ENCODE results near the gene CACNG4.

CACNG4 gene

DNA sequence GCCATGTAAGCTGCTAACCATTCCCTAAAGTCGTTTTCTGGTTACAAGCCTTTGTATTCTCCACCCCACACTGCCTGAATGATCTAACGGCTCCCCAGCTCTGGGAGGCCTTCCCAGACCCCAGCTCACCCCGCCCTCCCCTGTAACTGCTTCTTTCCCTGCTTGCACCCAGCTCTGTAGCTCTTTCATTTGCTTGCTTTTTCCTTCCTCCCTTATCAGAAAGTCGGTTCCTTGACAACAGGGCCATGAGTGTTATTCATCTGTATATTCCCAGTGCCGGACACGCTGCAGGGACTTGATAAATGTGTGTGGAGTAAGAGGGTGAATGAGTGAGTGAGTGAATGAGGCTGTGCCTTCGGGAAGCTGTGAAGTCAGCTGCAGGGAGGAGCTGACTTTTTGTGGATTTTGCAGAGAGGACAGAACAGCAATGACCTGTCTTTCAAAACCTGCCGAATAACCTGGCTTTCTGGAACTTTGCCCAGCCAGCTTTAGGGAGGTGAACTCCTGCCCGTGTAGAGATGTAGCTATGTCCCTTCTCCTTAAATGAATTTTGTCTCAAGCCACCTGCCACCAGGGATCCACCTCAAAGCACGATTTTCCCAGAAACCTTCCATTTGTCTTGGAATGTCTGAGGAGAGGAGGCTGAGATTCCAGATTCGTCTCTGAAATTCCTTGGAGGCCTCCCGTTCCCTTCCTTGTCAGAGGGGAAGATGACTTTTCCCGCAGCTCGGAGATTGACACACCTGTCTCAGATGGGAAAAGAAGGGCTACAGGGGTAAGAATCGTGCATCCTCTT is 20.0 kb upstream of the CACNG4 start:
- DNase-seq (ENCODE audit: low read depth) = no peak

DNA sequence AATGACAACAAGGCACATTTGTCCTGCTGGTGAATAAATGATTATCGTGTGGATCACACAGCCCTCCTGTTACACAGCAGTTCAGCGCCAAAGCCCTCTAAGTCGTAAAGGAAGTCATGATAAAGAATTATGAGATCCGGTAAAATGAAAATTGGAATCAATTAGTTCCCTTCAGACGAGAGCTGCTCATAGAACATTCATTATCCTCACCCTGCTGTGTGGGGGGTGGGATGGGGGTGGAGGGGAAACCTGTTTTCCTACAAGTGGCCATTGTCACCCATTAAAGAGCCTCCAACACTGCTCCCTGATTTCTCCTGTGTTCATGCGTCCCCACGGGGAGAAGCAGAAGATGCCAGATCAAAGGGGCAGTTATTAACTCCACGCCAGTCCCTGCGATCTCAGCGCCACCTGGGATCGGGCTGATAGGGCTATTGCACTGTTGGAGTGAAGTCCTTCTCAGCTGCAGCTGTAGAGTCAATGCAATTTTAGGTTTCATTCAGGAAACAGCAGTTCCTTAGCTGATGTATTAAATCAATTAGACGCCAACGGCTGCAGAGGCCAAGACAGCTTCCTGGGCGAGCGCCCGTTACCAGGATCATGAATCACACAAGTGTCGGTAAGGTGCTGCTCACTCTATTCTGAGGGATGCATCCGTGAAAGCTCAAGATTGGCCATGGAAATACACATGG is 19.2 kb upstream of the CACNG4 start:
- DNase-seq (ENCODE audit: low read depth) = no peak

DNA sequence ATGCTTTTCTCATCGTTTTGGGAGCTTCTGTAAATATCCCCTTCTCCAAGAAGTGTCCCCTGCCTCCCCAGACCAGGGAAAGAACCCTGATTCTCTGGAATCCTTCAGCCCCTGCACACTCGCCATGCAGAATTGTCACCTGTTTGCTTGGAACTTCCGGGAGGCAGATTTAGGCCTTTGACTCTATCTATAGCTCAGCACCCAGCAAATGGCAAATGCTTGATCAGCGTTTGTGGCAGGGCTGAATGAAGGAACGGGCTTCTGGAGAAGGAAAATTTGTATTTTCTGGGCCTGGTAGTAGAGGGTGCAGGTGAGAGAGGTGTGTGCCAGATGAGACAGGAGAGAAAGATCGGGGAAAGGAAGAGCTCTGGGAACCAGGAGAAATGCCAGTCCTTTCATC is 18.3 kb upstream of the CACNG4 start:
- DNase-seq (ENCODE audit: low read depth) = no peak

DNA sequence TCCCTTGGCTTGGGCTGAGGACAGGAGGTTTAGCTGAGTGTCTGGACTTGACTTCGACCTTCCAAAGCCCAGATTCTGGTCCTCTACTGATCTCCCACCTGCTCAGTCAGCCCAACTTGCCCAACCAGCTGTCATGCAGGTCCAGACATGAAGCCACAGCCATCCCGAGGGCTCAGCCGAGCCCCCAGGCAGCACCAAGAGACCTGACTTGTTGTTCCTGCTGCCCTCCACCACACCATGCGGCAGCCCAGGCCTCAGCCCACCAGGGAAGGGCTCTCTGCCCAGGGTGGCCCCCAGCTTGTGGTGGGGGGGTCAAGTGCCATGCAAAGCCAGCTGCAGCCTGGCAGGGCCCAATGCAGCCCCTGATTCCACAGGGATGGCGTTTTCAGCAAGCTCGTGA is 17.2 kb upstream of the CACNG4 start:
- DNase-seq (ENCODE audit: low read depth) = no peak

DNA sequence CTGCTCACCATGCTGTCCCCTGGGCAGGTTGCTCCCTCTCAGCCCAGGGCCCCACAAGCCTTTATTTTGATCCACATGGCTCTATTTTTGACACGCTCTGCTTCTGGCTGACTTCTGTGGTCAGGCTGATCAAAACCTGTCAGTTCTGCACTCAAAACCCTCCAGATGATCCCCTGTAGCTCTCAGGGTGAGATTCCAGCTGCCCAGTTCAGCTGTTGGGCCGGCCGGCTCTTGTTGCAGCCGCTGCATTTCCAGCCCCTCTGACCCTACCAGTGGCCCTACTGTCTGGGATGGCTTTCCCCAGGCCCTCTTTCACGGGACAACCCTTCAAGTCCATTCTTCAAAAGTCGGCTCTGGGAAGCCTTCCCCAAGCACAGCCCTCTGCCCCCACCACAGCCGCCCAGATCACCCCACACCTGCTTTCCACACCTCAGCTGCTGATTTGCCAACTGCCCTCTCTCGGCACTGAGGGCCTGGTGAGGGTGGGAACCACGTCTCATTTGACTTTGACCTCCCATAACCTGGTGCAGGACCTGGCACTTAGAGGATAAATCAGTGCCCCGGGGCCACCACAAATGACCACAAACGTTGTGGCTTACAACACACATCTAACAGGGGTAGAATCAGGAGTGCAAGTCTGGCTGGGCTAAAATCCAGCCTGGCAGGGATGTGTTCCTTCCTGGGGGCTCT is 16.3 kb upstream of the CACNG4 start:
- DNase-seq (ENCODE audit: low read depth) = no peak

DNA sequence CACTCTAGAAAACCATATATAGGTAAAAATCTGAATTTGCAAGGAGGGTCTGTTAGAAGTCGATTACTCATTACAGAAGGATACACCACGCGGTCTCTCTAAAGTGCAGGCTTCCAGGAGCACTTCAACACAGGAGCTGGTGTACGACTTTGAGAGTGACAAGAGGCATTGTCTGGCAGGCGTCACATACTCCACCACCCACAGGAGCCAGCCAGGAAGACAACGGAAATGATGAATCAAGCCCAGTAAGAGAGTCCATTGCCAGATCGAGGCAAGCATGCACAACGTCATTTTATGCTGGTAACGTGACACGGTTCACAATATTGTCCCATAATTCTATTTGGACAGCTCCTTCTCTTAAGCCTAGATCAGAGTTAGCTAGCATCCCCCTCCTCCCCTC is 15.0 kb upstream of the CACNG4 start:
- no peak for DNase-seq (ENCODE audit: low read depth)

DNA sequence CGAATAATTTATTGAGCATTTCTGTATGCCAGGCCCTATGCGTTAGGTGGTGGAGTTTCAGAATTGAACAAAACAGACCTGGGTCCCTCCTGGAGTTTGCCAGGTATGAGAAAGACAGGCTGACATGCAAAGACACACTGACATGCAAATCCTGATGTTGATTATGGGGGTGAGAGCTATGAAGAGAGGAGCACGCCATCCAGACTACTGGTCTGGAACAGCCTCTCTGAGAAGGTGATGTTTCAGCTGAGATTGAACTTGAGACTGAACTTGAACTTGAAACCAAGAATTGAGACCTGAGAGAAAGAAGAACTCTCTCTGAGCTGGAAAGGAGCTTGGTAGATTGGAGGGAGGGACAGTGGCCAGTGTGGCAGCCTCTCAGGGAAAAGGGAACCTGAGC is 14.2 kb upstream of the CACNG4 start:
- DNase-seq (ENCODE audit: low read depth) = no peak

DNA sequence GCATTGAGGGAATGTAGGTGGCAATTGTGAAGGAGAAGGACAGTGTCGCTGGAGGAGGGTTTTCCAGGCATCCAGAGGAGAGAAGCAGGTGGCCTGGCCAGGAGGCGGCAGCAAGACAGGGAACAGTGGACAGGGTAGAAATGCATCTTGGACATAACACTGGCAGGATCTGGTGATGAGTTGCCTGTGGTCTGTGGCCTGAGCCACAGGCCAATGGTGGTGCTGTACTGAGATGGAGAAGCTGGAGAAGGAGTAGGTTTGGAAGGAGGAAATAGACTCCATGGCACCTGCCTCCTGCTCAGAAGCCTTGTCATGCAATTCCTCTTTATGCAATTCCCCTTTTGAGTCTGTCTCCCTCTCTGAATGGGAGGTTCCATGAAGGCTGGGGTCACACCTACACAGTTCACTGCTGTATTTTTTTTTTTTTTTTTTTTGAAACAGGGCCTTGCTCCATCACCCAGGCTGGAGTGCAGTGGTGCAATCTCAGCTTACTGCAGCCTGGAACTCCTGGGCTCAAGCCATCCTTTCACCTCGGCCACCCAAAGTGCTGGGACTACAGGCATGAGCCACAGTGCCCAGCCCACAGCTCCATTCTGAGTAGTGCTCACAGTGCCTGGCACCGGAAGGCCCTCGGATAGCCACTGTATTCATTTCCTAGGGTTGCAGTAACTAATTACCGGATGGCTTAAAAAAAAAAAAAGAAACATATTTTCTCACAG is 13.5 kb upstream of the CACNG4 start:
- DNase-seq (ENCODE audit: low read depth) = no peak

DNA sequence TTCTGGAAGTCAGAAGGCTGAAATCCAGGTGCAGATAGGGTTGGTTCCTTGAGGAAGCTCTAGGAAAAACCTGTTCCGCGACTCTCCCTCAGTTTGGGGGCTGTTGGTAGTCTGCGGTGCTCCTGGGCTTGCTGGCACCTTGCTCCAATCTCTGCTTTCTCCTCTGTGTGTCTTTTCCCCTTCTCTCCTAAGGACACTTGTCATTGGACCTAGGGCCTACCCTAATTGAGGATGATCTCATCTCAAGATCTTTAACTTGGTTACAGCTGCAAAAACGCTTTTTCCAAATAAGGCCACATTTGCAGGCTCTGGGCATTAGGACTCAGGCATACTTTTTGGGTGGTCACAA is 12.9 kb upstream of the CACNG4 start:
- DNase-seq (ENCODE audit: low read depth) = no peak

DNA sequence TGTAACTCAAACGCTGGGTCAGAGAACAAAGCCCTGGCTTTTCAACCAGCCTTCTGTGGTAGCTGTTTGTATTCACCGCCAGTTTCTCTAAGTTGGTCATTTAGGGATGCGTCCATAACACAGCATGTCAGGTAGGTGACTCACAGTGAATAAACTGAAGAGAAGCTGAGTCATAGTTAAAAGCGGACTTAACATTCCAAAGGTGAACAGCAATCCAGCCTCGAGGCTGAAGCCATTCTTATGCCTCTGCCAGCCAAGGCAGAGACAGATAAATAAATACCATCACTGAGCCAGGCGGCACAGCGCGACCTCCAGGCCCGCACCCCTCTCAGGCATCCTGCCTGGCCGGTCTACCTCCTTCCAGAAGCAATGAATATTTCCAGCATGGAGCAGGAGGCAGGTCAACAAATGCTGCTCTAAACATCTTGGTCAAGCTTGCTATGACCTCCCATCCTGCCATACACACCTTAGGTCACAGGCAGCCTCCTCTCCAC is 12.4 kb upstream of the CACNG4 start:
- DNase-seq (ENCODE audit: low read depth) = no peak

DNA sequence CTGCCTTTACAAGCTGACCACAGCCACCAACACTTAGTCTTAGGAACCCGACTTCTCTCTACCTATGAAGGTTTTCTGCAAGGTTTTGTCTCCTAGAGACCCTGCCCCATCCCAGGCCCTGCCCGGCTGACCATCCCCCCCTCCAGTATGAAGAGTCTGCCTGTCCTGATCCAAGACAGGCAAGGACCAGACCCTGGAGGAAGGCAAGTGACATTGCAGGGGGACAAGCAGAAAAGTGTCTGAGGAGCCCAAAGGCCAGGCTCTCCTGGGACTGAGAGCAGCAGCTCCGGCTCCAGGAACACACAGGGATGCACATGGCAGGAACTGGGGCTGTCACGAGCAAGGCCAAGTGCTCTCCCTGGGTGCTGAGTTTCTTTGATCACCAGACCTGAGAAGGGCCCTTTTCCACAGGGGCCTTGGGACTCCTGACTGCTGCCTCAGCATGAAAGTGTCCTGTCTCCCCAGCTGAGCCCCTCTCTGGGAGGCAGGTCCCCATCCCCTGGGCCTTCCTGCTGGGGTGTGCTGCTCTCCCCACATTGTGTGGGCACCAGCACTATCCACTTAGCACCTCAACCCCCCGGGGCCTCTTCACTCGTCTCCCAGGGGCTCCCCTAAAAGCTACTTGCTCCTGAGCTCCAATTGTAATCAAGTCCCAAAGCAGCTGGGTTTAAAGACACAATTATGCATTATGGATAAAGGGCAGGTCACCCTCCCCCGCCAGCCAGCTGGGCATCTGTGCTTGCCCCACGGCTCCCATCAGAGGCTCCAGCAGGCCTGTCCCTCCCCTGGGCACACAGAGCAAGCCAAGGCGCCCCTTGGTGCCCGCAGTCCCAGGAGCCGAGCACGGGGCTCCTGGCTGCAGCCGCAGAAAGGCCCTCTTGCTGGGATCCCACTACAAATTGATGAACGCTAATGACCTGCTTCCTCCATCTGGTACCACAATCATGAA is 11.6 kb upstream of the CACNG4 start:
- DNase-seq (ENCODE audit: low read depth) = no peak

DNA sequence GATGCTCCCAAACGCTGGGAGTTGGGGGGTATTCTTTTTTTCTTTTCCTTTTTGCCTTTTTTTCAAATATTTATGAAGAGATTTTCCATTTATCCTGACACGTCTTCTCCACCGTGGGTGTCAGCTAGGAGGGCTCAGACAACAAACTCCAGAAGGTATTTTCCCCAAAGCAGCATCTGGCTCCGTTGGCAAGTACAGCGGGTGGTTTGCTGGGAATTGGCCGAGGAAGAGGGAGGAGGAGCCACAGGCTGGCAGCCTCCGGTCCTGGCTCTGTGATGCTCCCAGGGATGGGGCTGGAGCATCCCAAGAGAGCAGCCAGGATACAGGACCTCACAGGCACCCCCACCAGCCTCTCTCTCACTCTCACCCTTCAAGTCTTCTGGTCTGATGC is 10.9 kb upstream of the CACNG4 start:
- DNase-seq (ENCODE audit: low read depth) = no peak

DNA sequence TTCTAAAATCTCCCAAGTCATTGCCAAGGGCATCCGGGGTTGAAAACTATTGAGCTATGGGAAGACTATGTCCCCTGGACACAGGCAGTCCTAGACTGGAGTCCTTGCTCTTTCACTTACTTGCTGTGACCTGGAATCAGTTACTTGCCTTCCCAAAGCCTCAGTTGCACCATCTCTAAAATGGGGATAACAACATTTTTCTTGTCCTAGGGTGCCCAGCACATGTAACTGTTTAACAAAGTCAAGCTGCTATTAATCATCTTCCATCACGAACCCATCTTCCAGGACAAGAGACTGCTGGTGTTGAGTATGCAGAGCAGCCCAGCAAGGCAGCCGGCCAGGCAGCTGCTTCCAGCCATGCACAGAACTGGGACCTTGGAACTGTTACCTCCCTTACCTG is 9.9 kb upstream of the CACNG4 start:
- no peak for DNase-seq (ENCODE audit: low read depth)

DNA sequence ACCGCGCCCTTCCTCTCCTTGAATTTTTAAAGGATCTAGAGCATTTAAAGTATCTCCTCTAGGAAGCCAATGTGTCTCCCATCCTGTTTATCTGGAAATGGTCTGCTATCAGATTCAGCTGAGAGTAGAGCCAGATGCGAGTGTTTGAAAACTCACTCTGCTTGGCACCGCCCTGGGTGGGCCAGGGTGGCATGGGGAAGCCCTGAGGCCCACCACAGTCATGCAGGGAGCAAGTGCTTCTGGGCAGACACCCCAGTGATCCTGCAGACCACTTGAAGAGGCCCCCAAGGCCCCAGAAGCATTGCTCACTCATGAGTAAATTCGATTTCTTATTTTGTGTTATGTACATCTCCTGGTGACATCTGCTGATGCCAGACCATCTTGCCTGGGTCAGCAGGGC is 8.7 kb upstream of the CACNG4 start:
- no peak for DNase-seq (ENCODE audit: low read depth)

DNA sequence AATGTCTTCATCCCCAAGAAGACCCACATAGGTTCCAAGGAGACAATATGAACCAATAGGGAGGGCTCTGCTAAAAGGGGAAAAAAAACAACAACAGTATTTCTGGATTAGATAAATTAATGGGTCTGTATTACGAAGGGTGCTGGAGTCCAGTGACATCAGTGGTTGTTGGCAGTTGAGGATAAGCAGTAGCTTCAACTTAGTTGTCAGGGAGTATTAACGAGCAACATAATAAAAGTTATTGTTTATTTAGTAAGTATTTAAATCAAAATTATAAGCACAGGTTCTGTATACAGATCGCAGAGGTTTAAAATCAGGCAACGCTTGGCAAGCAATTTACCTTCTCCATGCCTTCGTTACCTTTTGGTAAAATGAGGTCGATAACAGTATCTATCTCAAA is 7.6 kb upstream of the CACNG4 start:
- no peak for DNase-seq (ENCODE audit: low read depth)

DNA sequence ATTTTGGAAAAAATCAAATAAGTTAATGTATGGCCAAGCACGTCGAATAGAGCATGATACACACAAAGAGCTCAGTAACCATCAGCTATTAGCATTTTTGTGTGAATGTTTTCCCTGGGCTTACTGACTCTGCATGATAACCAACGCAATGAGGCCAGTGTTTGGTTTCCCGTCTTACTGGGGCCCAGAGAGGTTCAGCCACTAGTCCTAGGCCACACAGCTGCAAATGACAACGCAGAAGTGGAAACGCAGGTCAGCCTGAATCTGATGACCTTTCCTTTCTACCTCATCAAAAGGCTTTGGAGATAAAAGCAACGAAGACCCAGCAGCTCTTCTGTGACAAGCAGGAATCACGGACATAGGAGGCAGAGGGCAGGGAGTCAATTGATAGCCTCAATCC is 7.2 kb upstream of the CACNG4 start:
- no peak for DNase-seq (ENCODE audit: low read depth)

DNA sequence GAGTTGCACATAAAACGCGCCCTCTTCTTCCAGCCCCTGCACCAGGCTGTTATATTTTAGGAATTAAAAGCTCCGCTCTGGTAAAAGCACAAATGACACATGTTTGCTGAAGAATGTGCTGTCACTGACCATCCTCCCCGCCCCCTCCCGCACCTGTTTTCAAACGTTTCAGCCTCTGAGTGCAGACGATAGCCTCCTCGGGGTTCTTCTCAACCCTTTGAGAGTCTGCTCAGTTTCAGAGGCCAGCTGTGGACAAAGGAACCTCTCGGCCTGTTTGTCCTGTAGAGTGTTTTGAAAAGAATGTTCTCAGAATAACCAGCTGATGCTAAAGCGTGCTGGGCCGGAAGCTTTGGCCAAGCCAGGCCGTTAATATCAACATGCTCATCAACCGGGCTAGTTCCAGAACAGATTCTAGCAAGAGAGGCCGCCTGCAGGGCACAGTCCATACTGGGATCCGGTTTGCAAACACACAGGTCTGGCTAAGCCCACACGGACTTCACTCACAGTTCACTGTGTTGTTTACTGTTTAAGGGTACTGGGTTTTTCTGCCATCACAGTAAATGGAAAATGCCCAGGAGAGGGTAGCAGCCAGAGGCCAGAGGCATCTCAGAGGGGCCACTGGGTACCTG is 6.4 kb upstream of the CACNG4 start:
- DNase-seq (ENCODE audit: low read depth) = no peak

DNA sequence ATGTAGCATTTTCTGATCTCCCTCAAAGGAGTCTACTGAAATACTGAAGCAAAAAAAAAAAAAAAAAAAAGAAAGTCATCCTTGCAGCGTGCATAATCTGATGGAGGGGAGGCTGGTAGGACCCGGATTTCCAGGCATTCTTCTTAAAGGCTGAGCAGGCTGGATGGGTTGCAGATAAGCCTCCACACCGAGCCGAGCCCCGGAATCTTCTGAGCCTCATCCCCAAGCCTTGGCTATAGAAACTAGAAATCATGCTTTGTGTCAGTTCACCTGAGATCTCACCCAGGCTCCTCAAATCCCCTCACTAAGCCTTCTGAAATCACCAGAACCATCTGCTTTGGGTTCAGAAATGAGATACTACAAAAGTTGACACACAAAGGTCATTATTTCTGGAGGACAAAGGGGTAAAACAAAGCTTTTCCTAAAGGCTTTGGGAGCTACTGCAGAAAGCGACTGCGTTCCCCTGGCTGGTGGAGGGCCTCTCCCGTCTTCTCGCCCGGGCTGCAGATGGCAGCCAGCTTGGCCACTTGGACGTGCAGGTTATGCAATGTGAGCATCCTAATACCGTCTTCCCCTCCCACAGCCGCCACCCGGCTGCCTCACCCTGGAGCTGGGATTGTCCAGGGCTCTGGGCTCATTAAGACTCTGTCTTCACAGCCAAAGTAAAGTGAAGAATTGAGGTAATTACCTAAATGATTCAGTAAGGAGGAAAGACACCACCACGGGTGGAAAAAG is 4.7 kb upstream of the CACNG4 start:
- no peak for DNase-seq (ENCODE audit: low read depth)

DNA sequence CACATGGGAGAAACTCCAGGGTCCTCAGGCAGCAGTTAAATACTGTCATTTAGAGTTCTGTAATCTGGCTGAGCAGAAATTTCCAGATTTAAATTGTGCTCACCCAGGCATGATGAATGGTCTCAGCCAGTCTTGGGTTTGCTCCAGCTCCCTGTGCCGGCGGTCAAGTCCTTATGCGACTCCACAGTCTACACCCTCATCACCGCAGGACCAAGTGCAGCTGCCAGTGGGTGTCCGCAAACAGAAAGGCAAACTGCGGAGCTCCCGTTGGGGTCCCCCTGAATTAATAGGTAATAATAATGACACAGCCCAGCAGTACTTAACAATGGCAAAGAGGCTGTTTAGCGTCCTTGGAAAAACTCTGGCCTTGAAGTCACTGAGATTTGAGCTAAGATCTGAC is 3.9 kb upstream of the CACNG4 start:
- no peak for DNase-seq (ENCODE audit: low read depth)

DNA sequence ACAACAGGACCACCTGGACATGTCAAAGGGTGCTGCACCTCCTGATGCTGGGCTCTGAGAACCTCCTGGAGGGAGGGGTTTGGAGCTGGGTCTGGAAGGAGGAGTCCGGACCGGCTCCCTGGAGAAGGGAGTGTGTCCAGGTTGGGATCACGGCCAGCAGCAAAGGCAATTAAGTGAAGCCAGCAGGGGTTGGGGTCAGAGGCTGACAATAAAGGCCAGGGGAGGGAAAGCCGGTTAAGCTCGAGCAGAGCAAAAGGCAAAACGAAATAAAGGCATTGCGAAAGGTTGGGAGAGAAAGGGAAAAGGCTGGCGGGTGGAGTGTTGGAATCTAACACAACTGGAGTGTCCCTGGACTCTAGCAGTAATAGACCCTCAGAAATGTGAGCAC is 992 bp upstream of the CACNG4 start:
- DNase-seq (ENCODE audit: low read depth) = no peak
